ENCODE data around the gene PLEKHB2. TPM values are rescaled to one million over a fixed set of nuclear protein-coding genes. Genes with fewer than 3 reads are reported as not detected.

The PLEKHB2 gene
- polyA plus RNA-seq, 2 of the 4 experiments (the other 2 are of a cell fraction): 57.5 to 76.6 TPM

GRCh38 chr2:131152074-131152473 lies 46.9 kb downstream of the PLEKHB2 start:
- POLR2A ChIA-PET: no interaction called here

GRCh38 chr2:131153529-131153928 lies 48.4 kb downstream of the PLEKHB2 start:
- Histone ChIP-seq H3K9me3 (no peaks in the 10 kb centered on the region), H3K4me1 (no peaks in the 10 kb centered on the region), H3K4me2 (no peak overlapping the region), H3K27ac (no peak overlapping the region), H3K4me3 (no peak overlapping the region)
- DNase-seq (ENCODE audit: low read depth in 1 of 2, low spot score in 1 of 2) (no peak), FAIRE-seq (no peak), ATAC-seq (peak; percentile 46 to 49)
- ChIA-PET POLR2A (no interaction called here), CTCF (interaction anchor here (0.6 to 3.9 kb wide), 17 partner anchors 9 to 648 kb away, joined by 3 to 26 read pairs (median 5); partner anchors contain the start of gene MZT2A)
- WGBS (ENCODE audit: missing lambda C conversion rate): 13% methylated on average over 3 of the region's 4 CpGs
- TF ChIP-seq ATOH8 (CRISPR knock-in tag; IDR thresholded peaks at IDR 0.05; ENCODE audit: low read depth) (no peak), HMGXB4 (CRISPR knock-in tag; IDR thresholded peaks at IDR 0.05; ENCODE audit: borderline replicate concordance) (no peak), REST (IDR thresholded peaks at IDR 0.05) (no peak), HOXB5 (CRISPR knock-in tag; IDR thresholded peaks at IDR 0.05) (no peak), EHF (CRISPR knock-in tag; IDR thresholded peaks at IDR 0.05) (no peak), TFCP2L1 (CRISPR knock-in tag; IDR thresholded peaks at IDR 0.05) (no peak), CHD2 (IDR thresholded peaks at IDR 0.05; ENCODE audit: low read length, partially characterized antibody) (no peak), RCOR1 (IDR thresholded peaks at IDR 0.05; ENCODE audit: low read depth, low read length) (no peak), MAZ (IDR thresholded peaks at IDR 0.05; ENCODE audit: borderline replicate concordance, low read depth, low read length) (no peak), POLR2A (IDR thresholded peaks at IDR 0.05; ENCODE audit: low read length) (no peak), NFE2L2 (conservative IDR thresholded peaks at IDR 0.05; ENCODE audit: low read length) (no peak), EP300 (IDR thresholded peaks at IDR 0.05) (no peak), JUNB (IDR thresholded peaks at IDR 0.05) (no peak), NR3C1 (IDR thresholded peaks at IDR 0.05) (no peak), HDAC2 (IDR thresholded peaks at IDR 0.05) (no peak), GATA3 (IDR thresholded peaks at IDR 0.05; ENCODE audit: borderline replicate concordance) (no peak), ELK1 (IDR thresholded peaks at IDR 0.05; ENCODE audit: low read depth, low read length) (no peak), FOSL2 (IDR thresholded peaks at IDR 0.05) (no peak), FOSL2 (CRISPR knock-in tag; IDR thresholded peaks at IDR 0.05) (no peak), CBX8 (IDR thresholded peaks at IDR 0.05) (no peak)

More at GRCh38 chr2:131152074-131152473, 46.9 kb downstream of the PLEKHB2 start:
- WGBS (ENCODE audit: missing lambda C conversion rate): 25% methylated on average over 4 of the region's 7 CpGs
- no peaks in the 10 kb centered on the region for H3K9me3 ChIP-seq
- CTCF ChIA-PET: interaction anchor here (1.4 to 3.9 kb wide), 4 partner anchors 9 to 521 kb away, joined by 3 to 26 read pairs (median 4); no protein-coding TSS in a partner anchor
- H3K4me1 ChIP-seq: no peaks in the 10 kb centered on the region
- ATAC-seq: no peak
- H3K27ac ChIP-seq: no peak overlapping the region
- DNase-seq (ENCODE audit: low read depth in 1 of 2, low spot score in 1 of 2): no peak
- TF ChIP-seq RAD21 (conservative IDR thresholded peaks at IDR 0.05 in 1 of 2, IDR thresholded peaks at IDR 0.05 in 1 of 2): no peak
- TF ChIP-seq RCOR1 (IDR thresholded peaks at IDR 0.05; ENCODE audit: low read depth, low read length): no peak
- no peak for TF ChIP-seq HOXB5 (CRISPR knock-in tag; IDR thresholded peaks at IDR 0.05)
- TF ChIP-seq ZNF302 (CRISPR knock-in tag; IDR thresholded peaks at IDR 0.05): no peak
- no peak overlapping the region for H3K4me3 ChIP-seq
- no peak for FAIRE-seq
- H3K4me2 ChIP-seq: no peak overlapping the region

Data from A549 (cell line).